Right renal pelvis (tissue), 4 donors: Measurements from ENCODE around the gene ECM1. TPM values are rescaled to one million over a fixed set of nuclear protein-coding genes. Genes with fewer than 3 reads are reported as not detected.

Experiments used
- DNase-seq, 4 donors: peaks; one replicate each; pipeline ENCODE4 v3.0.0-alpha.2; 2013; ENCODE audit warnings: low read depth in 4 of 4, low spot score in 3 of 4, missing footprints in 1 of 4
- polyA plus RNA-seq, 4 donors: library from polyadenylated mRNA; unstranded; fragments of 120-200 nt; gene quantifications; one replicate each; pipeline ENCODE4 v1.2.1, GENCODE V29; 2013; ENCODE audit not compliant: insufficient read length in 4 of 4

Gene ECM1
- polyA plus RNA-seq, 4 donors: 12.0 to 22.1 (median 14.6) TPM

GRCh38 chr1:150537732-150538684 is 30.1 kb downstream of the ECM1 start:
- no peak for DNase-seq

- no peak for DNase-seq
Observed at GRCh38 chr1:150543500-150544143, 35.7 kb downstream of the ECM1 start.

DNA sequence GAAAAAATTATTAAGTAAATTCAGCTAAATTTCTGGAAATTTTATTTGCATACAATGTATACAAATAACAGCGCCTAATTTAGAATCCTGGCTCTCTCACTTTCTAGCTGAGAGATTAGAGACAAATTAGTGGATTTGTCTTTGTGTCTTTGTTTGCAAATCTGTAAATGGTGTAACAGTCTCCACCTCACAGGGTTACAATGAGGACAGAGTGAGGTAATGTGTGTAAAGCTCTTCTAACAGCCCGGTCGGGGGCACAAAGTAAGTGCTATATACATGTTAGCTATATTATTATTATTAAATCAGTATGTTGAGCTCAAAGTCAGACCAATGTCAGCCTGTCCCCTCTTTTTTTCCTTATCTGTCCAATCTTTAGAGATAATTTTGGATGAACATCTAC is 36.3 kb downstream of the ECM1 start:
- DNase-seq: no peak

DNA sequence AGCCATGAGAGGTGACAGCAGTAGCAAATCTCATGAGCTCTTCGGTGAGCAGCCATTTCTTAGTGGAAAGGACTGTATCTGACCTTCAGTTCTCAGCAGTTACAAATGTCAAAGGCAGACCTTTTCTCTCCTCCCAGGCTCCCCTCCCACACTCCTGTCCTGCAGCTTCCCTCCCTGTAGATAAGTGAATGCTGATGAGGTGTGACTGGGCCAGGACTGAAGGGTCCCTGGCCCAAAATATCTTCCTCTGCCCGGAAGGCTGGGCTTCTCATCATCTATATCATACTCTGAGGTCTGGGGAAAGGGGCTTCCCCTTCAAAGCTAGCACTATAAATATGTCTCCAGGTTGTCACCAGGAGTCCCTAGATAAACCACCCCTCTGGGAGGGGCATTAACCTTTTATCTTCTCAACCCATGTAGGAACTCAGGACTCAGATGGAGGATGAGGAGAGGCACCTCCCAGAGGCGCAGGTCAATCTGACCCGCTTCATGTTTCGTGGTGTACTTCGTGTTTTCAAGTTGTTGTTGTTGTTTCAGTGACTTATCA is 37.6 kb downstream of the ECM1 start:
- no peak for DNase-seq

DNA sequence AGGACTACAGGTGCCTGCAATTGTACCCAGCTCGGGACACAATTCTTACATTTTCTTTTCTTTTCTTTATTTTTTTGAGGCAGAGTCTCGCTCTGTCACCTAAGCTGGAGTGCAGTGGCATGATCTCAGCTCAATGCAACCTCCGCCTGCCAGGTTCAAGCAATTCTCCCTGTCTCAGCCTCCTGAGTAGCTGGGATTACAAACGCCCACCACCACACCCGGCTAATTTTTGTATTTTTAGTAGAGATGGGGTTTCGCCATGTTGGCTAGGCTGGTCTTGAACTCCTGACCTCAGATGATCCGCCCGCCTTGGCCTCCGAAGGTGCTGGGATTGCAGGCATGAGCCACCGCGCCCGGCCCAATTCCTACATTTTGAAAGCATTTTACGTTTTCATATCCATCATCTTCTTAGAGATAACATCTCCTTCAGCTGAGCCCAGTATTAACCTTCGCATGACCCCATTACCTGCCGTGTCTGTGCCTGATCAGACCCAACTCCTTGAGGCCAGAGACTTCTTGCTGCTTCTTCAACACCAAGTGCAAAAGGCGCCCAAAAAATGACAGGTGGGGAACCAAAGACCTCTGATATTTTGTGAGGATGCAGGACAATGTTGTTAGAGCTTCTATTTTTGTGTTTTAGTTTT is 38.5 kb downstream of the ECM1 start:
- no peak for DNase-seq

GRCh38 chr1:150548324-150548631 is 40.4 kb downstream of the ECM1 start:
- DNase-seq: no peak

GRCh38 chr1:150548632-150549495 is 41.0 kb downstream of the ECM1 start, which contains the start of gene ADAMTSL4:
ADAMTSL4 (plus strand) TSS chr1:150549408; CDS start chr1:150552289, 2,881 bp downstream.
- no peak for DNase-seq

DNA sequence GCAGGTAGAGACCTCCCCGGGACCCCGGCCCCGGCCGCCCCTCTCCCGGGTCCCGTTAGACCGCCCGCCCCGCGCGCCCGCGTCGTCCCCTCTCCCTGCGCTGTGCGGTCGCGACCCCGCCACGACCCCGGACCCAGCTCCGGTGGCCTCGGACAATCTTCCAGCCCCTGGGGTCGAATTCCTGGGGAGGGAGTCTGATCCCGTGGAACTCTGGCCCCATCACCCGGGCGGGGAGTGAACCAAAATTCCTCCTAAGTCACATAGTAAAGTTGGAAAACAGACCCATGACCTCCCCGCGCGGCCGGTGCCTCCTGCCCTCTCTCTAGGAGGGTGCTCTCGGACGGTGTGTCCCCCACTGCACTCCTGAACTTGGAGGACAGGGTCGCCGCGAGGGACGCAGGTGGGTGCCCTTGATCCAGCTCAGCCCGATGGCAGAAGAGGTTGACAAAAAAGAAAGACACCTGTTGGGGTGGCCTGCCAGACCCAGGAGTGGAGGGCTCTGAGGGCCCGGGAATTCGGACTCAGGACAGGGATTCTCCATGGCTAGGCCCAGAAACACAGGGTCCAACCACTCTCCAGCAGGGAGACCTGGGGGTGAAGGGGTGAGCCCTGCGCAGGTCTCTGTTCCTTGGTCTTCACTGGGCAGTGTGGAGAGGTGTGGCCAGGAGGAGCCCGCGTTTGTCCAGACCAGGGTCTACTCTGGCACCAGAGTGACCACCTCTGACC is 41.8 kb downstream of the ECM1 start:
- DNase-seq: no peak

- DNase-seq: no peak
Observed at GRCh38 chr1:150550222-150551050, 42.5 kb downstream of the ECM1 start.

- DNase-seq: no peak
Observed at GRCh38 chr1:150551051-150551783, 43.3 kb downstream of the ECM1 start.

DNA sequence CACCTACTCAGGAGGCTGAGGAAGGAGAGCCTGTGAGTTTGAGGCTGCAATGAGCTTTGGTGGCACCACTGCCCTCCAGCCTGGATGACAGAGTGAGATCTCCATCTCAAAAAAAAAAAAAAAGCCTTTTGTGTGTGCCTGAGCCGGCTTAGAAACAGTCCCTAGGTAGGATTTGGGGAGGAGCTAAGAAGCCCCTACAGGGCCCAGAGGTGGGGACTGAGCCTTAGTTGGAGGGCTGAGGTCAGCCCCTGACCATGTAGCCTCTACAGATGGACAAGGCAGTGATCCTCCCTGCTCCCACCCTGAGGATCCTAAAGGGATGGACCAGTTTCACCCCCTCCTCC is 43.8 kb downstream of the ECM1 start:
- DNase-seq: no peak

GRCh38 chr1:150552128-150552910 is 44.4 kb downstream of the ECM1 start:
- DNase-seq: no peak

DNA sequence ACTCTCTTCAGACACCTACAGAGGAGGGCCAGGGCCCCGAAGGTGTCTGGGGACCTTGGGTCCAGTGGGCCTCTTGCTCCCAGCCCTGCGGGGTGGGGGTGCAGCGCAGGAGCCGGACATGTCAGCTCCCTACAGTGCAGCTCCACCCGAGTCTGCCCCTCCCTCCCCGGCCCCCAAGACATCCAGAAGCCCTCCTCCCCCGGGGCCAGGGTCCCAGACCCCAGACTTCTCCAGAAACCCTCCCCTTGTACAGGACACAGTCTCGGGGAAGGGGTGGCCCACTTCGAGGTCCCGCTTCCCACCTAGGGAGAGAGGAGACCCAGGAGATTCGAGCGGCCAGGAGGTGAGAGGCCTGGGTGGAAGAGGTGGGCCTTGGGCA is 45.0 kb downstream of the ECM1 start:
- no peak for DNase-seq

- DNase-seq: no peak
Observed at GRCh38 chr1:150553392-150554085, 45.6 kb downstream of the ECM1 start.

GRCh38 chr1:150554086-150554452 is 46.2 kb downstream of the ECM1 start:
- DNase-seq: no peak

DNA sequence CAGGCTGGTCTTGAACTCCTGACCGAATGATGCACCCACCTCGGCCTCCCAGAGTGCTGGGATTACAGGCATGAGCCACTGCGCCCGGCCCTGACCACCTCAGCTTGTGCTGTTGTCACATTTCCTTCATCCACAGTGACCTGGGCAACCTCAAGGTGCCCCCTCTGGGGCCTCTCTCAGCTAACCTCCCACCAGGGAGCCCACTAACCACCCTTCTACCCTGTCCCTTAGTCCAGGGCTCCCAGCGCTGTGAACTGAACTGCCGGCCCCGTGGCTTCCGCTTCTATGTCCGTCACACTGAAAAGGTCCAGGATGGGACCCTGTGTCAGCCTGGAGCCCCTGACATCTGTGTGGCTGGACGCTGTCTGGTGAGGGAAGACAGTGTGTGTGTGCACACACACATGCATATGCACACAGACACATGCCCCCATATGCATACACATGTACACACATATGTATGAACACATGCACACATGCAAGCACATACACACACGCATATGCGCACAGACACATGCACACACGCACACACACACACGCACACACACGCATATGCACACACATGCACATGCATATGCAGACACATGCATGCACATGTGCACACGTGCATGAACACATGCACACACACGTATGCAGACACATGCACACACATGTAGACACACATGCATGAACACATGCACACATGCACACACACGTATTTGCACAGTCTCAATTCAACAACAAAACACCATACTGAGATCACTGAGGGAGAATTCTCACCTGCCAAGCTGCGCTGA is 47.5 kb downstream of the ECM1 start:
- no peak for DNase-seq
